Hepatocyte (in vitro differentiated cells): Measurements from ENCODE around the gene MTG2. TPM values are rescaled to one million over a fixed set of nuclear protein-coding genes. Genes with fewer than 3 reads are reported as not detected.

Experiments used
- DNase-seq: peaks from one replicate; pipeline ENCODE4 v3.0.0-alpha.2; 2016; ENCODE audit warnings: low spot score
- H2AFZ ChIP-seq: fragments of 200-600 bp; sonication (generic); 2 replicates; pipeline ENCODE4 v1.6.0; 2016; ENCODE audit warnings: antibody characterized with exemption, mild to moderate bottlenecking
- H3K27ac ChIP-seq: fragments of 200-600 bp; sonication (generic); 2 replicates; pipeline ENCODE4 v1.5.1; 2016; ENCODE audit warnings: mild to moderate bottlenecking
- H3K27me3 ChIP-seq: fragments of 200-600 bp; sonication (generic); 2 replicates; pipeline ENCODE4 v1.6.1; 2016
- H3K36me3 ChIP-seq: fragments of 200-600 bp; sonication (generic); replicated peaks from 2 replicates; pipeline ENCODE4 v1.5.1; 2016; ENCODE audit warnings: low read depth; ENCODE audit not compliant: insufficient read depth
- H3K4me1 ChIP-seq: fragments of 200-600 bp; sonication (generic); 2 replicates; pipeline ENCODE4 v1.5.1; 2016; ENCODE audit warnings: mild to moderate bottlenecking, moderate library complexity; ENCODE audit not compliant: insufficient read depth
- H3K4me2 ChIP-seq: fragments of 200-600 bp; sonication (generic); 2 replicates; pipeline ENCODE4 v1.6.0; 2016
- H3K4me3 ChIP-seq: fragments of 200-600 bp; sonication (generic); 2 replicates; pipeline ENCODE4 v1.5.1; 2016; ENCODE audit warnings: mild to moderate bottlenecking
- H3K79me2 ChIP-seq: fragments of 200-600 bp; sonication (generic); 2 replicates; pipeline ENCODE4 v1.6.0; 2017; ENCODE audit warnings: mild to moderate bottlenecking
- H3K9me2 ChIP-seq: fragments of 200-600 bp; sonication (generic); replicated peaks from 2 replicates; pipeline ENCODE4 v1.6.0; 2017; ENCODE audit warnings: mild to moderate bottlenecking; ENCODE audit not compliant: insufficient read depth
- H3K9me3 ChIP-seq: fragments of 200-600 bp; sonication (generic); 2 replicates; pipeline ENCODE4 v1.5.1; 2016; ENCODE audit warnings: low read depth, mild to moderate bottlenecking
- H4K20me1 ChIP-seq: fragments of 200-600 bp; sonication (generic); 2 replicates; pipeline ENCODE4 v1.6.0; 2016; ENCODE audit warnings: mild to moderate bottlenecking; ENCODE audit not compliant: insufficient read depth, poor library complexity, severe bottlenecking
- CTCF ChIP-seq: fragments of 200-600 bp; sonication (generic); IDR thresholded peaks from 2 replicates; pipeline ENCODE4 v1.5.1; 2016; ENCODE audit warnings: antibody characterized with exemption, mild to moderate bottlenecking; ENCODE audit not compliant: poor library complexity
- EZH2 ChIP-seq: fragments of 200-600 bp; sonication (generic); IDR thresholded peaks from 2 replicates; pipeline ENCODE4 v1.6.1; 2016; ENCODE audit warnings: antibody characterized with exemption, mild to moderate bottlenecking, borderline replicate concordance
- EZH2phosphoT487 ChIP-seq: fragments of 200-600 bp; sonication (generic); IDR thresholded peaks from one replicate; pipeline ENCODE4 v1.6.1; 2018; ENCODE audit warnings: antibody characterized with exemption, mild to moderate bottlenecking, low read depth, moderate library complexity; ENCODE audit not compliant: unreplicated experiment, severe bottlenecking
- WGBS: methylation state at CpG from one replicate; pipeline ENCODE4 v1.1.6; 2016; ENCODE audit warnings: low lambda C conversion rate; ENCODE audit errors: missing lambda C conversion rate; 5-methylcytosine and 5-hydroxymethylcytosine counted together
- polyA plus RNA-seq: library from polyadenylated mRNA; unstranded; fragments of >200 nt; fragmentation: Nextera tagmentation; extraction: Ambion mirVana; gene quantifications from 2 replicates; pipeline ENCODE4 v1.2.1, GENCODE V29; 2016
- total RNA-seq: library from RNA; depleted of rRNA; stranded (reverse); fragments of >200 nt; gene quantifications from 2 replicates; pipeline ENCODE4 v1.2.3, GENCODE V29; 2014

MTG2 gene
- total and polyA plus RNA-seq, 2 experiments from 2014 or later = 18.4 to 26.7 TPM

DNA sequence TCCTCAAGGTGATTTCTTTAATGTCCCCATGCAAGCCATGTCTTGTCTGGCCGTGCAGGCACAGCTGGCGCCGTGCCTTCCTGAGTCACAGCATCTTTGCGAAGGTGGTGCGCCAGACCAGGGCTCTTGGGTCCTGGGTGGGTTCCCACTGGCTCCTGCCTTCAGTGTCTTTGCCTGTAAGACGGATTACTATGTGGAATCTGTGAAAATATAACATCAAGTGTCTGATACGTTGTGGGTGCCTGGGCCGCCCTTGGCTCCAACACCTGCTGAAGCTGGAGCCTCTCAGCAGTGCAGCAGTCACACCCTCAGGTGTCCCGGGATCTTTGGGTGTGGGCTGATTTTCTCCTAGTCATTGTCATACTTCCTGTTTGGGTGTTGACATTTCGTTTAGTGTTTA is 58.7 kb downstream of the MTG2 start:
- Histone ChIP-seq H3K27me3 (no peaks in the 10 kb centered on the region), H3K9me3 (no peaks in the 10 kb centered on the region), H3K9me2 (no peaks in the 10 kb centered on the region), H4K20me1 (peaks cover 74% of the 10 kb centered on the region), H2AFZ (no peak overlapping the region), H3K4me2 (no peak overlapping the region), H3K4me3 (no peak overlapping the region), H3K36me3 (no peaks in the 10 kb centered on the region), H3K4me1 (peaks cover 10% of the 10 kb centered on the region), H3K79me2 (peaks cover 79% of the 10 kb centered on the region), H3K27ac (no peak overlapping the region)
- DNase-seq = no peak
- TF ChIP-seq EZH2phosphoT487 (no peak), EZH2 (no peak), CTCF (no peak)
- 92% methylated on average over 10 of the region's 10 CpGs for WGBS

GRCh38 chr20:62242176-62242575 is 59.3 kb downstream of the MTG2 start:
- Histone ChIP-seq H4K20me1 (peaks cover 81% of the 10 kb centered on the region), H3K79me2 (peaks cover 86% of the 10 kb centered on the region), H3K27me3 (no peaks in the 10 kb centered on the region), H3K9me3 (no peaks in the 10 kb centered on the region), H3K27ac (no peak overlapping the region), H3K36me3 (no peaks in the 10 kb centered on the region), H3K4me2 (no peak overlapping the region), H3K9me2 (no peaks in the 10 kb centered on the region), H3K4me3 (no peak overlapping the region), H3K4me1 (peaks cover 10% of the 10 kb centered on the region), H2AFZ (no peak overlapping the region)
- no peak for TF ChIP-seq CTCF
- no peak for TF ChIP-seq EZH2
- no peak for TF ChIP-seq EZH2phosphoT487
- no peak for DNase-seq
- WGBS = 89% methylated on average over 6 of the region's 6 CpGs

GRCh38 chr20:62243106-62243505 is 60.3 kb downstream of the MTG2 start:
- Histone ChIP-seq H2AFZ (no peak overlapping the region), H4K20me1 (peaks cover 89% of the 10 kb centered on the region), H3K36me3 (no peaks in the 10 kb centered on the region), H3K4me2 (no peak overlapping the region), H3K79me2 (peaks cover 95% of the 10 kb centered on the region), H3K4me1 (peaks cover 10% of the 10 kb centered on the region), H3K4me3 (no peak overlapping the region), H3K9me3 (no peaks in the 10 kb centered on the region), H3K27ac (no peak overlapping the region), H3K27me3 (no peaks in the 10 kb centered on the region), H3K9me2 (no peaks in the 10 kb centered on the region)
- no peak for TF ChIP-seq CTCF
- no peak for TF ChIP-seq EZH2phosphoT487
- no peak for TF ChIP-seq EZH2
- no peak for DNase-seq
- WGBS = 89% methylated on average over 22 of the region's 22 CpGs

GRCh38 chr20:62243906-62244515 is 61.2 kb downstream of the MTG2 start:
- no peaks in the 10 kb centered on the region for H3K36me3 ChIP-seq
- no peaks in the 10 kb centered on the region for H3K9me3 ChIP-seq
- no peak overlapping the region for H3K27ac ChIP-seq
- H4K20me1 ChIP-seq = peaks cover 96% of the 10 kb centered on the region
- H3K9me2 ChIP-seq = no peaks in the 10 kb centered on the region
- peaks cover 10% of the 10 kb centered on the region for H3K4me1 ChIP-seq
- peaks cover 100% of the 10 kb centered on the region for H3K79me2 ChIP-seq
- TF ChIP-seq EZH2 = no peak
- no peak for TF ChIP-seq EZH2phosphoT487
- no peak for TF ChIP-seq CTCF
- WGBS = 93% methylated on average over 21 of the region's 21 CpGs
- no peak for DNase-seq
- no peak overlapping the region for H3K4me3 ChIP-seq
- no peak overlapping the region for H2AFZ ChIP-seq
- H3K4me2 ChIP-seq = no peak overlapping the region
- H3K27me3 ChIP-seq = no peaks in the 10 kb centered on the region
